HG02981 (cell line): Measurements from ENCODE around the gene MYL10.

Experiments
- ATAC-seq: cut with Tn5 transposase; IDR thresholded peaks from one replicate; pipeline ENCODE4 v1.9.1; 2021; ENCODE audit warnings: mild to moderate bottlenecking, moderate library complexity; ENCODE audit not compliant: unreplicated experiment

MYL10 gene

GRCh38 chr7:101598986-101599771 lies 29.9 kb downstream of the MYL10 start:
- ATAC-seq: no peak

- no peak for ATAC-seq
These were observed 30.6 kb downstream of the MYL10 start for GRCh38 chr7:101598422-101598985.

GRCh38 chr7:101597941-101598340 lies 31.2 kb downstream of the MYL10 start:
- no peak for ATAC-seq

- ATAC-seq: no peak
These were observed 32.2 kb downstream of the MYL10 start for GRCh38 chr7:101596898-101597297.

- ATAC-seq: no peak
These were observed 33.1 kb downstream of the MYL10 start for GRCh38 chr7:101595766-101596537.

GRCh38 chr7:101595246-101595645 lies 33.9 kb downstream of the MYL10 start:
- no peak for ATAC-seq

GRCh38 chr7:101594790-101595189 lies 34.3 kb downstream of the MYL10 start:
- ATAC-seq: no peak

GRCh38 chr7:101593556-101593955 lies 35.5 kb downstream of the MYL10 start:
- ATAC-seq: no peak

GRCh38 chr7:101591504-101591903 lies 37.6 kb downstream of the MYL10 start:
- no peak for ATAC-seq

GRCh38 chr7:101590663-101591435 lies 38.2 kb downstream of the MYL10 start:
- ATAC-seq: no peak

GRCh38 chr7:101589976-101590662 lies 39.0 kb downstream of the MYL10 start:
- no peak for ATAC-seq

- no peak for ATAC-seq
These were observed 40.0 kb downstream of the MYL10 start for GRCh38 chr7:101589052-101589451.

- no peak for ATAC-seq
These were observed 40.8 kb downstream of the MYL10 start for GRCh38 chr7:101588131-101588935.

- no peak for ATAC-seq
These were observed 42.0 kb downstream of the MYL10 start for GRCh38 chr7:101586906-101587677.

- no peak for ATAC-seq
These were observed 42.8 kb downstream of the MYL10 start for GRCh38 chr7:101586078-101586905.

- no peak for ATAC-seq
These were observed 46.1 kb downstream of the MYL10 start for GRCh38 chr7:101582971-101583370.

GRCh38 chr7:101581891-101582290 lies 47.2 kb downstream of the MYL10 start:
- ATAC-seq: no peak

GRCh38 chr7:101580596-101580995 lies 48.5 kb downstream of the MYL10 start:
- no peak for ATAC-seq
